AG04450 (cell line): ENCODE data around the gene HPSE. TPM values are rescaled to one million over a fixed set of nuclear protein-coding genes. Genes with fewer than 3 reads are reported as not detected.

Experiments
- CTCF ChIA-PET: fragments of 300-600, 350-600 bp; formaldehyde crosslinking; extraction: SDS; loops from one replicate; lab custom pipeline; 2022; ENCODE audit warnings: antibody characterized with exemption, inconsistent platforms; lab: Charles Lee
- POLR2A ChIA-PET: fragments of 350-600 bp; formaldehyde crosslinking; extraction: SDS; loops from one replicate; lab custom pipeline; 2021; ENCODE audit warnings: antibody characterized with exemption, inconsistent platforms; lab: Yijun Ruan, JAX
- DNase-seq: peaks from one replicate; pipeline ENCODE4 v3.0.0-alpha.2; 2011; ENCODE audit warnings: low read depth, low spot score
- H3K27ac ChIP-seq: one replicate; pipeline ENCODE4 v1.5.1; 2012; ENCODE audit warnings: low read depth, low read length, control low read depth
- H3K27me3 ChIP-seq: one replicate; pipeline ENCODE4 v1.6.0; 2012; ENCODE audit warnings: low read length; ENCODE audit not compliant: control insufficient read depth, insufficient read depth
- H3K4me3 ChIP-seq: 2 replicates; pipeline ENCODE4 v1.5.1; 2011; ENCODE audit warnings: mild to moderate bottlenecking, low read depth, low read length, control low read depth
- H3K9me3 ChIP-seq: 2 replicates; pipeline ENCODE4 v1.5.1; 2012; ENCODE audit warnings: low read length; ENCODE audit not compliant: control insufficient read depth, insufficient read depth
- CTCF ChIP-seq: IDR thresholded peaks from 2 replicates; pipeline ENCODE4 v1.5.1; 2011; ENCODE audit warnings: low read depth, low read length, control low read depth, inconsistent platforms
- polyA plus RNA-seq: library from polyadenylated mRNA; depleted of rRNA; stranded (reverse); fragments of >200 nt; gene quantifications from 2 replicates; pipeline ENCODE4 v1.2.3, GENCODE V29; 2011

HPSE gene
- polyA plus RNA-seq, 1 experiment = 0.37 TPM

GRCh38 chr4:83339573-83339972 lies 4.9 kb upstream of the HPSE start:
- no peak for DNase-seq
- peaks cover 18% of the 10 kb centered on the region for H3K27me3 ChIP-seq
- H3K9me3 ChIP-seq = peaks cover 4% of the 10 kb centered on the region; the same call in 1 of the 2 replicates
- no peak overlapping the region for H3K27ac ChIP-seq
- POLR2A ChIA-PET = no interaction called here
- CTCF ChIA-PET = no interaction called here
- no peak for TF ChIP-seq CTCF
- no peak overlapping the region for H3K4me3 ChIP-seq

- POLR2A ChIA-PET = no interaction called here
- H3K27ac ChIP-seq = no peak overlapping the region
- TF ChIP-seq CTCF = no peak
- DNase-seq = no peak
- peaks cover 34% of the 10 kb centered on the region for H3K27me3 ChIP-seq
- H3K4me3 ChIP-seq = no peak overlapping the region
- peaks cover 4% of the 10 kb centered on the region; the same call in 1 of the 2 replicates for H3K9me3 ChIP-seq
- CTCF ChIA-PET = no interaction called here
These were observed 1.1 kb upstream of the HPSE start for GRCh38 chr4:83335701-83336100.

- CTCF ChIA-PET = interaction anchor here (0.6 kb wide), 1 partner anchor 79 kb away, joined by 3 read pairs; no protein-coding TSS in a partner anchor
- no peak for TF ChIP-seq CTCF
- Histone ChIP-seq H3K9me3 (peaks cover 4% of the 10 kb centered on the region; the same call in 1 of the 2 replicates), H3K27ac (no peak overlapping the region), H3K4me3 (no peak overlapping the region), H3K27me3 (peaks cover 37% of the 10 kb centered on the region)
- no peak for DNase-seq
- POLR2A ChIA-PET = no interaction called here
These were observed 2.7 kb downstream of the HPSE start for GRCh38 chr4:83331956-83332355.

GRCh38 chr4:83329521-83330110 lies 5.0 kb downstream of the HPSE start:
- no peak for DNase-seq
- H3K9me3 ChIP-seq = no peaks in the 10 kb centered on the region; the same call in 1 of the 2 replicates
- H3K4me3 ChIP-seq = no peak overlapping the region
- TF ChIP-seq CTCF = no peak
- POLR2A ChIA-PET = no interaction called here
- peaks cover 29% of the 10 kb centered on the region for H3K27me3 ChIP-seq
- CTCF ChIA-PET = no interaction called here
- no peak overlapping the region for H3K27ac ChIP-seq

- H3K4me3 ChIP-seq = no peak overlapping the region
- H3K9me3 ChIP-seq = no peaks in the 10 kb centered on the region
- POLR2A ChIA-PET = no interaction called here
- no peak for TF ChIP-seq CTCF
- no peak for DNase-seq
- H3K27ac ChIP-seq = no peak overlapping the region
- CTCF ChIA-PET = no interaction called here
- H3K27me3 ChIP-seq = peaks cover 25% of the 10 kb centered on the region
These were observed 6.0 kb downstream of the HPSE start for GRCh38 chr4:83328521-83329187.
